ENCODE data around the gene OR10A7.

Gene OR10A7

DNA sequence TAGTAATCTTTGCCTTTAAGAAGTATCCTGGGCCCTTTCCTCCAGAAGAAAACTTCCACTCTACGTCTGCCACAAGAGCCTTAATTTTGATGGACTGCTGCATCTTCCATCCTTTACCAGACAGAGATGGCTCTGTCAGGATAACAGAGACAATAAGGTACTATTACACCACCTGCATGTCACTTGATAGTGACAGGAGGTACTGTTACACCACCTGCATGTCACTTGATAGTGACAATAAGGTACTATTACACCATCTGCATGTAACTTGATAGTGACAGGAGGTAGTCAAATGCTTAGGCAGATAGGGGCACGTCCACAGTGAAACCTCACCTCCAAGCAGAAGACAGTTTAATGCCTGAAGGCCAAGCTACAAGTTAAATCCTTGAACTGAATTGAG lies 37.5 kb downstream of the OR10A7 start:
- ATAC-seq (ENCODE audit: low read depth) (no peak), DNase-seq (ENCODE audit: low spot score in 2 of 2) (no peak)
- no peaks in the 10 kb centered on the region for H3K9me3 Mint-ChIP-seq
- no peaks in the 10 kb centered on the region for H3K27me3 Mint-ChIP-seq
- H3K4me3 Mint-ChIP-seq = no peak overlapping the region
- H3K27ac Mint-ChIP-seq = no peak overlapping the region
- no peaks in the 10 kb centered on the region for H3K36me3 Mint-ChIP-seq
- no peaks in the 10 kb centered on the region for H3K4me1 Mint-ChIP-seq
